ENCODE data around the gene PRPF40B.
"Not testable (repeated sequence)": the region's sequence is repeated elsewhere in the genome, so short reads cannot be mapped to it uniquely, and the experiment has no call there.

PRPF40B gene

DNA sequence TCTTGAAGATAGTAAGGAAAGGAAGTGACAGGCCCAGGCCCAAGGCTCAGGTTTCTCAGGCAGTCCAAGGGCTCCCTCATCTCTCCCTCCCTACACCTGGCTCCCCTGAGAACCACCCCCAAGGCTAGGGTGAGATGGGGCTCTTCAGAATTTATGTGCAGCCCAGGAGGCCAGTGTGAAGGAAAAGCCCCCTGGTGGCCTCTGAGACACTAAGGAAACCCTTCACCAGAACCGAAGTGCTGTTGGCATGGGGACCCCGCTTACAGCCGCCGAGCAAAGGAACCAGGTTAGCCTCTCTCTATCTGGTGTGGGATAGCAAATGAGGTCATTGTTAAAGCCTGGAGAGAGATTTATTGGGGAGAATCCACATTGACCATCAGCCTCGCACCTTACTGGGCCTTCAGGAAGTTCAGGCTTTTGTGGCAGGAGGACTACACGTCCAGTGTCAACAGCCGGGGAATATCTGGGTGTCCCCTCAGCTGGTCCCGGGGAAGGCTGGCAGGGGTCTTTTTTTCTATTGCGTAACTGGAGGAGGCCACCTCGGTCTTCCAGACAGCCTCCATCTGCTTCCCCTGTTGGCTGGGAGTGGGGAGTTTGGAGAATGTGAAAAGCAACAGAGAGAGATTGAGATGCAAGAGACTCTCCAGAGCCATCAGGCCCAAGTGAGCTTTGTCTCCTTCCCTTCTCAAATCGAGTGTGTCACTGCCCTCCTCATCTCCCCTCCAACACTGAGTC, 36.0 kb upstream of the PRPF40B start:
- Histone ChIP-seq H3K36me3 (ENCODE audit: control insufficient read depth, low read depth, low read length) (no peaks in the 10 kb centered on the region), H3K9ac (ENCODE audit: low read length) (no peak overlapping the region), H3K27me3 (ENCODE audit: control insufficient read depth, insufficient read depth, low read length) (no peaks in the 10 kb centered on the region), H3K4me3 (ENCODE audit: low read length) (no peak overlapping the region), H3K9me3 (ENCODE audit: control insufficient read depth, low read depth, low read length) (no peaks in the 10 kb centered on the region), H3K4me1 (ENCODE audit: control insufficient read depth, low read depth, low read length) (no peaks in the 10 kb centered on the region), H3K27ac (ENCODE audit: low read length) (no peak overlapping the region)

DNA sequence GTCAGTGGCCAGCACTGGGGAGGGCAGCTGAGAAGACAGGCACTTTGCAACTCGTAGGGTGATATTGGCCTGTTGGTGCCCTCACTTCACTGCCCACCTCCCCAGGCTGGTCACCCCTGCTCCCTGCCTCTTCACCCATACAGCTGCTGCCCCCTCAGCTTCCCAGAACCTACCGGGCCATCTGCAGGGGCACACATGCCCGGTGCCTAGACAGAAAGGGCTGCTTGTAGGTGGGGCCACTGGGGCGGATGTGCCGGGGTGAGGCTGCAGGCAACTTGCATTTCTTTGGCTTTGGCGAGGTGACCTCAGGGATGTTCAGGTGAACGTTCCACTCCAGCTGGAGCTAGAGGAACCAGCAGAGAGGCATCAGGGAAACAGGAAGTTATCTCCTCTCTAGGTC, 35.1 kb upstream of the PRPF40B start:
- no peak overlapping the region for H3K9ac ChIP-seq (ENCODE audit: low read length)
- H3K9me3 ChIP-seq (ENCODE audit: control insufficient read depth, low read depth, low read length): no peaks in the 10 kb centered on the region
- H3K27ac ChIP-seq (ENCODE audit: low read length): no peak overlapping the region
- no peaks in the 10 kb centered on the region for H3K36me3 ChIP-seq (ENCODE audit: control insufficient read depth, low read depth, low read length)
- H3K4me3 ChIP-seq (ENCODE audit: low read length): no peak overlapping the region
- no peaks in the 10 kb centered on the region for H3K4me1 ChIP-seq (ENCODE audit: control insufficient read depth, low read depth, low read length)
- no peaks in the 10 kb centered on the region for H3K27me3 ChIP-seq (ENCODE audit: control insufficient read depth, insufficient read depth, low read length)

DNA sequence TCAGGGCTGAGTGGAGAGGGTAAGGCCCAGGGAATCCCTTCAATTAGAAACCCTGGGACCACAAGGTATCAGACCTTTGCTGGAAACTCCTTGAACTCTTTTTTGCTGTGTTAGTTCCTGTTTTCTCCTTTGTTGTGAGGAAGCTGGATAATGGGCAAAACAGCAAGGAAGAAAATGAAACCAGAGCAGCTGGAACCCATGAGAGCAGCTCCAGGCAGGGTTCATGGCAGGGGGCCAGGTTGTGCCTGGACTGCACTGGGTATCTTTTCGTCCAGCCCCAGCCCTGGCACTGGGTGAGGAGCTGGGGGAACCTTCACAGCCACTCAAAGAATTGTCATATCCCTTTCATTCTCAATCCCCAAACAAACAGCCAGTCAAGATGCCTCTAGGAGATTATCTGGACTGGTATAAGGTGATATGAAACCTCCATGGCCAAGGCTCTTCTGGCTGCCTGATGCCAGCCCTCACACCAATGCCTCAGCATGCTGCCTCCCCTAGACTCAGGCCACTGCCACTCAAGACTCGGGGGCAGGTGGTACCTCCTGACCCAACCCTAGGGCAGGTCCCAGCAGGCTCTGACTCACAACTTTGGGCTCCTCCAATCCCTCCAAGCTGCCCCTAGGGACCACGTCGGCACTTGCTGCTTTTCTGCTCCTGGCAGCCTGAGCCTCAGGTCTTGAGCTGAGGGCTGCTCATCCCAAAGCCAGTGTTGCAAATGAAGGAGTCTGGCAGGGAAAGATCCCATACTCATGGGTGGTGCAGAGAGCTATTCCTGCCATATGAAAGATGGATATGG, 34.4 kb upstream of the PRPF40B start:
- Histone ChIP-seq H3K27ac (ENCODE audit: low read length) (no peak overlapping the region), H3K4me1 (ENCODE audit: control insufficient read depth, low read depth, low read length) (no peaks in the 10 kb centered on the region), H3K4me3 (ENCODE audit: low read length) (no peak overlapping the region), H3K9me3 (ENCODE audit: control insufficient read depth, low read depth, low read length) (no peaks in the 10 kb centered on the region), H3K9ac (ENCODE audit: low read length) (no peak overlapping the region), H3K36me3 (ENCODE audit: control insufficient read depth, low read depth, low read length) (no peaks in the 10 kb centered on the region), H3K27me3 (ENCODE audit: control insufficient read depth, insufficient read depth, low read length) (no peaks in the 10 kb centered on the region)

DNA sequence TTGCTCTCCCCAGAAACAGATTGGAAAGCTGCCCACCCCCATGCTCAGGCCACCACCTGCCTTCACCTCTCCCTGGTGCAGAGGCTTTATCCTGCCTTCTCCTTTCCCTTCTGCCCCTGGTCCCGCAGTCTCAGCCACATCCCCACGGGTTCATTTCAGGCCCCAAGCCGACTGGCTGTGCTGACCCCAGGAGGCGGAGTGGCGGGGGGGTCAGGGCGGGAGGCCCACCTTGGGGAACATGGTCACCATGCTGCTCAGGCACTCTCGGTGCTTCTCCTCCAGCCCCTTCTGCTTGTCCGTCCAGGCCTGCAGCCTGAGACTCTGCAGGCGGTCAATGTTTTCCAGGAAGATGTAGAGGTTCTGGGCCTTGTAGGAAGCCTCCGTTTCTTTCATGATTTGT, 24.8 kb upstream of the PRPF40B start:
- H3K9ac ChIP-seq (ENCODE audit: low read length): no peak overlapping the region

DNA sequence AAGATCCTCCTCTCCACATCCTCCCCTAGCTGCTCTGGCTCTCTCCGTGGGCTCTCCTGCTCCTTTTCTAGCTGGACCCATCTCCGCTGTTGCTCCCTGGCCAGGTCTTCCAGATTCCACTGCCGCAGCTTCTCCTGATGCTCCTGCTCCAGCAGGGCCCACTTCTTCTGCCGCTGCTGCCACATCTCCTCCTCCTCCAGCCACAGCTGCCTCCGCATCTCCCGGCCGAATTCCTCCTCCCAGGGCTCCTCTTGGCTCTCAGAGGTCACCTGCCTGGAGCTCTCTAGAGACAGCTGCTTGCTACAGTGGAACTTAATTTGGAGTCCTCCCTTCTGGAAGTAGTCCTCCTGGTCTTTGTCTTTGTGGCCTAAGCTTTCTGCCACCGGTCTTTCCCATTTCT, 23.4 kb upstream of the PRPF40B start:
- H3K27ac ChIP-seq (ENCODE audit: low read length): no peak overlapping the region
- no peaks in the 10 kb centered on the region for H3K36me3 ChIP-seq (ENCODE audit: control insufficient read depth, low read depth, low read length)
- no peaks in the 10 kb centered on the region for H3K4me1 ChIP-seq (ENCODE audit: control insufficient read depth, low read depth, low read length)
- no peaks in the 10 kb centered on the region for H3K9me3 ChIP-seq (ENCODE audit: control insufficient read depth, low read depth, low read length)
- H3K9ac ChIP-seq (ENCODE audit: low read length): no peak overlapping the region
- H3K27me3 ChIP-seq (ENCODE audit: control insufficient read depth, insufficient read depth, low read length): no peaks in the 10 kb centered on the region
- no peak overlapping the region for H3K4me3 ChIP-seq (ENCODE audit: low read length)

More for the DNA sequence above, 24.8 kb upstream of the PRPF40B start:
- Histone ChIP-seq H3K9me3 (ENCODE audit: control insufficient read depth, low read depth, low read length) (no peaks in the 10 kb centered on the region), H3K27me3 (ENCODE audit: control insufficient read depth, insufficient read depth, low read length) (no peaks in the 10 kb centered on the region), H3K36me3 (ENCODE audit: control insufficient read depth, low read depth, low read length) (no peaks in the 10 kb centered on the region), H3K4me1 (ENCODE audit: control insufficient read depth, low read depth, low read length) (no peaks in the 10 kb centered on the region), H3K27ac (ENCODE audit: low read length) (no peak overlapping the region), H3K4me3 (ENCODE audit: low read length) (no peak overlapping the region)

DNA sequence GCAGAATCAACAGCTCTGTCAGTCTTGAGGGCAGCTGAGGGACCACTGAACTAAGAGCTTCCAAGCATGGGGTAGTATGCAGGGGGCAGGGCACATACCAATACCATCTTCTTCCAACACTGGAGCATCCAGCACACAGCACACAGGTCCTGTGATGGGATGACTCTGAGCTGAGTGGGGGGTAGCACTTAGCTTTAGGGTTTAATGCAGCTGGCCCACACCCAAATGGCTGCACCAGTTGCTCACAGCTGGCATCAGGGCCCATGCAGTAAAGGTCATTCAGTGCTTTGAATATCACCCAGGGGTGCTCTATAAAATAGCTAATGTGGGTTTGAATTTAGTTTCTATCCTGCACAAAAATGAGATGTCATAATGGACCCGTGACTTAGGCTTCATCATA, 19.6 kb upstream of the PRPF40B start:
- Histone ChIP-seq H3K27me3 (ENCODE audit: control insufficient read depth, insufficient read depth, low read length) (no peaks in the 10 kb centered on the region), H3K9me3 (ENCODE audit: control insufficient read depth, low read depth, low read length) (no peaks in the 10 kb centered on the region), H3K4me1 (ENCODE audit: control insufficient read depth, low read depth, low read length) (no peaks in the 10 kb centered on the region), H3K27ac (ENCODE audit: low read length) (no peak overlapping the region), H3K9ac (ENCODE audit: low read length) (no peak overlapping the region), H3K4me3 (ENCODE audit: low read length) (no peak overlapping the region), H3K36me3 (ENCODE audit: control insufficient read depth, low read depth, low read length) (no peaks in the 10 kb centered on the region)

DNA sequence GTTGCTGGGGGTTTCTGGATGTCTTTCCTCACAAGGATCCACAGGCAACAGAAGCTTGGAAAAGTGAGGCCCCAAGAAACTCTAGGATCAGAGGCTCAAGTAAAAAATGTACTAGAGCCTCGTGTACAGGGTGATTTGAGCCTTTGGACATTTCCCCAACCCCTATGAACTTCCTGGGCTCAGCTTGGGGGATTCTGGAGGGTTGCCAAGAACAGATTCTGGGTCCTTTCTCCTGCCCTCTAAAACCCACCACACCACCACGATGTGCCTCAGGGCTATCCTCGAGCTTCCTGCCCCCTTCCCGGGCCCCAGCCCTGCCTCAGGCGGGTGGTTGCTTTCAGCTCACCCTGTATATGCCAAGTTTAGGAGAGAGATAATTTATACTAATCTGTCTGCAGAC, 18.5 kb upstream of the PRPF40B start:
- Histone ChIP-seq H3K27ac (ENCODE audit: low read length) (no peak overlapping the region), H3K36me3 (ENCODE audit: control insufficient read depth, low read depth, low read length) (no peaks in the 10 kb centered on the region), H3K27me3 (ENCODE audit: control insufficient read depth, insufficient read depth, low read length) (no peaks in the 10 kb centered on the region), H3K9ac (ENCODE audit: low read length) (no peak overlapping the region), H3K4me1 (ENCODE audit: control insufficient read depth, low read depth, low read length) (no peaks in the 10 kb centered on the region), H3K4me3 (ENCODE audit: low read length) (no peak overlapping the region), H3K9me3 (ENCODE audit: control insufficient read depth, low read depth, low read length) (no peaks in the 10 kb centered on the region)

DNA sequence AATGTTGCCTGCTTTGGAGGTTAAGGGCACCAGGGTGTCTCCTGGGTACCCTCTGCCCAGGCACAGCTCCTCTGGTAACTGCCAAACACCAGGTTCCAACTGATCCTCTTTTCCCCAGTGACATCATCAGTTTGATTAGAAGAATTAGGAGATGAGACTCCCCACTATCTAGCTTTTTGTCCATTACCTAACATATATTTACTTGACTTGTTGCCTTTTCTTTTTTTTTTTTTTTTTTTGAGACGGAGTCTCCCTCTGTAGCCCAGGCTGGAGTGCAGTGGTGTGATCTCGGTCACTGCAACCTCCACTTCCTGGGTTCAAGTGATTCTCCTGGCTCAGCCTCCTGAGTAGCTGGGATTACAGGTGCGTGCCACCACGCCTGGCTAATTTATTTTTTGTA, 17.8 kb upstream of the PRPF40B start, which contains the start of gene FAM186B:
Gene FAM186B (minus strand): TSS at position 101 of the 400 bp plus-strand sequence. CDS start 162 bp downstream, outside the sequence.
- H3K27me3 ChIP-seq (ENCODE audit: control insufficient read depth, insufficient read depth, low read length); H3K9ac ChIP-seq (ENCODE audit: low read length); H3K27ac ChIP-seq (ENCODE audit: low read length): not testable (repeated sequence)

DNA sequence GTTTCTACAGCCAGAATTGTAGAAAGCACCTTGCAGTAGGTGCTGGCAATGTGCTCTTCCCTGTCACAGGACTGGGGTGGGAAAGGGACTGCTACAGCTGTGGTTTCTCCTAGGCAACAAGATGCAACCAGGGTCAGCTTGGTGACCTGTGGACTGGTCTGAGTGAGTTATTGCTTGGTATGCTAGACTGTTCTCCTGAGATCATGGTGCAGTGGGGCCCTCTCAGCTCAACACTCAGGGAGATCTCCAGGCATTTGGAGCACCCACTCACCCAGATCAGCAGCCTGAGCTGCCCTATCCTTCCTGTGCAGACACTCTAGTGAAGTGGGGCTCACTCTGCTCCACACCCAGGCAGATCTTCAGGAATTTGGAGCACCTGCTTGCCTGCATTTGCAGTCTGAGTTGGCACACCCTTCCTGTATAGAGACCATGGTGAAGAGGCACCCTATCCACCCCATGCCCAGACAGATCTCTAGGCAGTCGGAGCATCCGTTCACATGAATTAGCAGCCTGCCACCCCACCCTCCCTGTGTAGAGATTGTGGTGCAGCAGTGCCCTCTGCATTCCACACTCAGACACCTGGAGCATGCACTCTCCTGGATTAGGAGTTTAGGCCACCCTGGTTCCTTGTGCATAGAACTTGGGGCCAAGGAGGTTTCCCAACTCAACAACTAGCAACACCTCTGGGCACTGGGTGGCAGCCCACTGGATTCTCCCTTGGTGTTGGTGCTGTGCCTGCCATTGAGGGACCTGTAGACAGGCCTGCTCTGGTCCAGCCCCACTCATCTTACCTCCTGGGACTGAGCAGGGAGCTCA, 14.1 kb upstream of the PRPF40B start:
- no peaks in the 10 kb centered on the region for H3K27me3 ChIP-seq (ENCODE audit: control insufficient read depth, insufficient read depth, low read length)
- no peaks in the 10 kb centered on the region for H3K9me3 ChIP-seq (ENCODE audit: control insufficient read depth, low read depth, low read length)
- H3K27ac ChIP-seq (ENCODE audit: low read length): no peak overlapping the region
- H3K9ac ChIP-seq (ENCODE audit: low read length): no peak overlapping the region
- H3K36me3 ChIP-seq (ENCODE audit: control insufficient read depth, low read depth, low read length): no peaks in the 10 kb centered on the region
- H3K4me3 ChIP-seq (ENCODE audit: low read length): no peak overlapping the region
- H3K4me1 ChIP-seq (ENCODE audit: control insufficient read depth, low read depth, low read length): no peaks in the 10 kb centered on the region

More for the DNA sequence above, 17.8 kb upstream of the PRPF40B start, which contains the start of gene FAM186B:
- H3K4me3 ChIP-seq (ENCODE audit: low read length); H3K4me1 ChIP-seq (ENCODE audit: control insufficient read depth, low read depth, low read length); H3K36me3 ChIP-seq (ENCODE audit: control insufficient read depth, low read depth, low read length); H3K9me3 ChIP-seq (ENCODE audit: control insufficient read depth, low read depth, low read length): not testable (repeated sequence)

DNA sequence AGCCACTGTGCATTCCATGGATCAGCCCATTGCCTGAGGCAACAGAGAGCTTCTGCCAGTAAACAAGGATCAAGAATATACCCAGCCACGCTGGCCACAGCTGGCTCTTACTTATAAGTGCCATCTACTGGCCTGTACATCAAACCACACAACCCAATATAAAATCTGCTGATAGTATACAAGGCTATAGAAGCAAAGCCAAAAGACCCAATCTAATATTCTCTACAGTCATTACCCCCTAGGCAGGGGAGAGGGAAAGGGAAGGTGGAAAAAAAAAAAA, 13.5 kb upstream of the PRPF40B start:
- Histone ChIP-seq H3K9me3 (ENCODE audit: control insufficient read depth, low read depth, low read length) (no peaks in the 10 kb centered on the region), H3K27ac (ENCODE audit: low read length) (no peak overlapping the region)

DNA sequence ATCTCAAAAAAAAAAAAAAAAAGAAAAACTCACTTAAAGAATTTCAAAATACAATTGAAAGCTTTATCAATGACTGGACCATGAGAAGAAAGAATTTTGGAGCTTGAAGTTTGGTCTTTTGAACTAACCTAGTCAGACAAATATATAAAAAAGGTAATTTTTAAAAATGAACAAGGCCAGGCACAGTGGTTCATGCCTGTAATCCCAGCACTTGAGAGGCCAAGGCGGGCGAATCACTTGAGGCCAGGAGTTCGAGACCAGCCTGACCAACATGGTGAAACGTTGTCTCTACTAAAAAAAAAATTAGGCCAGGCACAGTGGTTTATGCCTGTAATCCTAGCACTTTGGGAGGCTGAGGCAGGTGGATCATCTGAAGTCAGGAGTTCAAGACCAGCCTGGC, 12.6 kb upstream of the PRPF40B start:
- not testable (repeated sequence) for H3K9me3 ChIP-seq (ENCODE audit: control insufficient read depth, low read depth, low read length); H3K27me3 ChIP-seq (ENCODE audit: control insufficient read depth, insufficient read depth, low read length); H3K4me1 ChIP-seq (ENCODE audit: control insufficient read depth, low read depth, low read length); H3K27ac ChIP-seq (ENCODE audit: low read length); H3K36me3 ChIP-seq (ENCODE audit: control insufficient read depth, low read depth, low read length); H3K4me3 ChIP-seq (ENCODE audit: low read length); H3K9ac ChIP-seq (ENCODE audit: low read length)

More for the DNA sequence above, 13.5 kb upstream of the PRPF40B start:
- Histone ChIP-seq H3K27me3 (ENCODE audit: control insufficient read depth, insufficient read depth, low read length) (no peaks in the 10 kb centered on the region), H3K4me1 (ENCODE audit: control insufficient read depth, low read depth, low read length) (no peaks in the 10 kb centered on the region), H3K9ac (ENCODE audit: low read length) (no peak overlapping the region), H3K36me3 (ENCODE audit: control insufficient read depth, low read depth, low read length) (no peaks in the 10 kb centered on the region), H3K4me3 (ENCODE audit: low read length) (no peak overlapping the region)
